Astrocyte (in vitro differentiated cells and primary cell): ENCODE data around the gene HAVCR2. TPM values are rescaled to one million over a fixed set of nuclear protein-coding genes. Genes with fewer than 3 reads are reported as not detected.

Source experiments
- total RNA-seq: library from RNA; stranded (reverse); gene quantifications from 2 replicates; pipeline ENCODE4 v1.2.1, GENCODE V29; 2021

Gene HAVCR2
- total RNA-seq, 1 donor from 2014 or later: 7.4 TPM

Other genes with a start within 250 kb of the HAVCR2 start
- not detected in 2 replicates for gene TIMD4, start 145.8 kb downstream of the HAVCR2 start, total RNA-seq
- 1.3 and 2.0 TPM in 2 replicates for gene HAVCR1, start 49.9 kb downstream of the HAVCR2 start, total RNA-seq
- gene MED7, start 33.8 kb upstream of the HAVCR2 start, total RNA-seq: 9.3 and 9.6 TPM in 2 replicates
- gene GARIN3, start 57.2 kb upstream of the HAVCR2 start, total RNA-seq: not detected in 2 replicates
- gene ITK, start 71.8 kb upstream of the HAVCR2 start, total RNA-seq: 0.48 and 0.67 TPM in 2 replicates
- gene CYFIP2, start 157.1 kb upstream of the HAVCR2 start, total RNA-seq: 82.7 and 96.8 TPM in 2 replicates